Tongue (tissue), 2 donors: Measurements from ENCODE around the gene ZNRF1. TPM values are rescaled to one million over a fixed set of nuclear protein-coding genes. Genes with fewer than 3 reads are reported as not detected.
A peak's percentile ranks its signal among the peaks of the same experiment; 100 is the strongest.
"Not testable (repeated sequence)": the region's sequence is repeated elsewhere in the genome, so short reads cannot be mapped to it uniquely, and the experiment has no call there.

Experiments used
- DNase-seq: peaks from one replicate; pipeline ENCODE4 v3.0.0-alpha.2; 2015
- total RNA-seq: library from RNA; depleted of rRNA; stranded (reverse); fragments of >200 nt; gene quantifications from one replicate; pipeline ENCODE4 v1.2.3, GENCODE V29; 2014

Gene ZNRF1
- total RNA-seq, 1 donor from 2014 or later = 31.3 TPM

DNA sequence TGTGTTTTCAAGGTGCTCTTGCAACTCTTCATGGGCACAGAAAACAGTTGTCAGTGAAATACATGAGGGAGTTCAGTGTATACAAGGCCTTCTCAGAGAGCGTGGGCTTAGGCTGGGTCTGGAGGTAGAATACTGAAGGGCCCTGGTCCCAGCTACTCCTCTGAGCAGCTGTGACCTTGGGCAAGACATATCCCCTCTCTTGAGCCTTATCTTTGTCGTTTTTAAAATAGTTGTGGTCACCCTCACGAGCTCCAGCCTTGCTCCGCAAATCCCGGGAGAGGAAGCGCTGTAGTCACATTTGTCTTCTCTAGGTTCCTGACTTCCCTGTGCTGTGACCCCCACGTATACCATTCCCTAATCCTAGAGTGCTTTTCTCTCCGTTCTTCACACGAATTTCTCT, 3.6 kb downstream of the ZNRF1 start:
- DNase-seq = no peak

DNA sequence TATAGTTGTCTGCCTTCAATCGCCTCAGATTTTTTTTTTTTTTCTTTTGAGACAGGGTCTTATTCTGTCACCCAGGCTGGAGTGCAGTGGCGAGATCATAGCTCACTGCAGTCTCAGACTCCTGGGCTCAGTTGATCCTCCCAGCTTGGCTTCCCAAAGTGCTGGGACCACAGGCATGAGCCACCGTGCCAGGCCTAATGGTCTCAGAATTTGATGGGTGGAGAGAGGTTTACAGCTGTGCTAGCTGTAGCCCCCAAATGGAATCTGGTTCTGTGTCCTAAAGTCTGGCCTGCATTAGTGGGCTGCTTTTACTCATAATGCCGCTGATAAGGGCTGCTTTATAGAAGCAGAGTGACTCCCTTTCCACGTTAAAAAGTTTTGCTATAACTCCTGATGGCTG, 5.1 kb downstream of the ZNRF1 start:
- DNase-seq = no peak

DNA sequence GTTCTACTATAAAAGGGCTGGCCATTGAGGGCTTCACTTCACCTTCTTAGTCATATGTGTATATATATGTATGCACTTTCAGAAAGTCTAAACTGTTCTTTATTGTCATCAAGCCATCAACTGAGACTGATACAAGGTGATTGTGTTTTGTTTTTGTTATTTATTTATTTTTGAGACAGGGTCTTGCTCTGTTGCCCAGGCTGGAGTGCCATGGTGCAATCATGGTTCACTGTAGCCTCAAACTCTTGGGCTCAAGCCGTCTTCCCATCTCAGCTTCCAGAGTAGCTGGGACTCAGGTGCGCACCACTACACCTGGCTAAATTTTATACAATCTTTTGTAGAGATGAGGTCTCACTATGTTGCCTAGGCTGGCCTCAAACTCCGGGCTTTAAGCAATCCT, 5.6 kb downstream of the ZNRF1 start:
- DNase-seq = no peak

DNA sequence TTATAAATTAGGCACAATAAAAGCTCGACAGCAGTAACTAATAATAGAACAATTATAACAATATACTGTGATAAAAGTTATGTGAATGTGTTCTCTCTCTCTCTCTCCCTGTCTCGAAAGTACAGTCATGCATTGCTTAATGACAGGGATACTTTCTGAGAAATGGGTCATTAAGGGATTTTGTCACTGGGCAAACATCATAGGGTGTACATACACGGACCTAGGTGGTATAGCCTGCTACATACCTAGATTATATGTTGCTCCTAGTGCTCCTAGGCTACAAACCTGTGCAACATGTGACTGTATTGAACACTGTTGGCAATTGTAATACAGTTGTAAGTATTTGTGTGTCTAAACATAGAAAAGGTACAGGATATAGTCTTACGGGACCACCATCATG, 6.9 kb downstream of the ZNRF1 start:
- no peak for DNase-seq

DNA sequence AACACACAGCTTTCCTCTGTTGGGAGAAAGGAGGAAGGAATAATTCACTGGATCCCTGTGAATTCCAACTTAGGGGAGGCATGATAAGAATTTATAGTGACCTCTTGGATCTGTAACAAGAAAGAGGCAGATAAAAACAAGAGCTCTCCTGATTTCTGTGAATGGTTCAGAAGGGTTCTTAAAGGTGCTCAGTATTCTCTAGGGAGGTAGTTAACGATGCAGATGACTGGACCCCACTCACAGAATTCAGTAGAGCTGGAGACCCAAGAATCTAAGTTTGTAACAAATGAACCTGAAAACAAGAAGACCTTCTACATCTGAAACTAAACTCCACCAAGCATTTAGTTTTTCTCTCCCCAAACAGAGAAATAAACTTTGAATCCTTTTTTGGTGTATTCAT, 8.6 kb downstream of the ZNRF1 start:
- no peak for DNase-seq

DNA sequence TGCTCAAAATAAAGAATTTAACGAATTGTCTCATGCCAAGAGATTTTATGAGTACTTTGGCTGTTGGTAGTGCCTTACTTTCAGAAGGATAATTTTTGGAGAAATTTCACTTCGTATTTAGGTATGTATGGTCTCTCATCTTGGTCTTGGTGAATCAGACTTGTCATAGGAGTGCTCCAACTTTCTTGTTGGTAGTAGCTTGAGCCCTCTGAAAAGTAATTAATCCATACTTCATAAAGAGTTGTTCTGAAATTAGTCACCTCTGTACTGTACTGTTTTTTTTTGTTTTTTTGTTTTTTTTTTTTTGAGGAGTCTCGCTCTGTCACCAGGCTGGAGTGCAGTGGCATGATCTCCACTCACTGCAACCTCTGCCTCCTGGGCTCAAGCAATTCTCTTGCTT, 11.6 kb downstream of the ZNRF1 start:
- no peak for DNase-seq

DNA sequence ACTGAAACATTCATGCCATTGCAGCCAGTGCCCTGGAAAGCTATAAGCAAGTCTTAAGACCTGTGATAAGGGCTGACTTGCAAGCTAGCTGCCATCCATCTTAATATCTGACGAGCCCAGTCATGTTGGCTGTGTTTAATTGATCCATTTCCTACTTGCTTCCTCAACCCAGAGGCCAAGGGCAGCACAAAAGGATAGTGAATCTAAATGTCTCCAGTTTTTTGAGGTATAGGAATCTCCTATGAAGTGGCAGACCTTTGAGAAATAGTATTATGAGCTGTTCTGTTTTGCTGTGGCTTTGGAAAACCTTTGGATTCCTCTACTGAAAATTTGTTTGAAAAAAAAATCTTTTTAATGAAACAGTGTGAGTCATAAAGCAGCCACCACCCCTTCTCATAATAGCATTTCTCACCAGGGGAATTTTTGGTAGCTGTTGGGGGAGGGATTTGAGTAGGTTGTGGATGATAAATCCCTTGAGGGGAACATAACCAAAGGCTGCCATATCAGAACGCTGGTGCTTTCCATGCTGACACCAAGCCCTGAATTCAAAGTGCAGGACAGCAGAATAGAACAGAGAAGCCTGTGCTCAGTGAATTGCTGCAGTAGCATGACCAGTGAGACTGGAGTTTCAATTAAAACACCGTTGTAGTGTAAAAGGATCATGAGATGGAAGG, 12.9 kb downstream of the ZNRF1 start:
- DNase-seq = peak; percentile 10

DNA sequence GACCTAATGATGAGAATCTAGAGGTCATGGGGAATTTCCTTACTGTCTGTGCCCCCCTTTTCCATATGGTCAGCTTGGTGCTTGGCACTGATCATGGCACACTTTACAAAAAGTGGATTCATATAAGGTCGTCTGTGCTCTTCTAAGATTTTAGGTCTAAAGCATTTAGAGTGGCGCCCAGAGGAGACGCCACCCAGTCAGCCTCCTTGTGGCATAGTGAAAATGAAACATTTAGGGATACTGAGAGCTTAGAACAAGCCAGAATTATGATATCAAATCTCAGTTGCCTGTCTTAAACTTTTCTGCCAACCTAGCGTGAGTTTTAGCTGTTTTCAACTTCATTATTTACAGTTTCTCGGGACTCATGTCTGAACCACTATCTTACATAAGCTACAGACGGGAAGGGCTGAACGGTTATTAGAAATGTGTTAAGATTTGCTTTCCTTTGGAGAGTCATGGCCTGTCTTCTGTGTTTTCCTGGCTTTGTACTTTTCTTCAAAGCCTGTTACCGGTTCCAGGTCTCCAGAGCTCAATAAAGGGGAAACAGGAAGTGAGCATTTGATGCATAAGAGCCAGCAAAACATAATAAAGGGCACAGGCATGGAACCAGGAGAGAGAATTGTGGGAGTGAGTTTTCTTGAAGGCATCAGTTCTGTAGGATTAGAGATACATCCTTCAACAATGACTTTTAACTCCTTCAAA, 13.7 kb downstream of the ZNRF1 start:
- DNase-seq = no peak

DNA sequence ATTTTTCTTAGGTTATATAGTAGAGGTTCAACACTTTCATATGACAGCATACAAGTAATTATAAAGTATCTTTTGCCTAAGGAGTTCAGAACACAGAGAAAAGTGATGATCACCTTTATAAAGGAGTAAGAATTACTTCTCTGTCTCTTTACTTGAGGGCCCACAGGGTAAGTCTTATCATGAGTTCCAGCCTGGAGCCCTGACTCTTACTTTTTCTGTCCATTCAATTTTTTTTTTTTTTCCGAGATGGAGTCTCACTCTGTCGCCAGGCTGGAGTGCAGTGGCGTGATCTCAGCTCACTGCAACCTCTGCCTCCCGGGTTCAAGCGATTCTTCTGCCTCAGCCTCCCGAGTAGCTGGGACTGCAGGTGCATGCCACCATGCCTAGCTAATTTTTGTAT, 14.3 kb downstream of the ZNRF1 start:
- not testable (repeated sequence) for DNase-seq

DNA sequence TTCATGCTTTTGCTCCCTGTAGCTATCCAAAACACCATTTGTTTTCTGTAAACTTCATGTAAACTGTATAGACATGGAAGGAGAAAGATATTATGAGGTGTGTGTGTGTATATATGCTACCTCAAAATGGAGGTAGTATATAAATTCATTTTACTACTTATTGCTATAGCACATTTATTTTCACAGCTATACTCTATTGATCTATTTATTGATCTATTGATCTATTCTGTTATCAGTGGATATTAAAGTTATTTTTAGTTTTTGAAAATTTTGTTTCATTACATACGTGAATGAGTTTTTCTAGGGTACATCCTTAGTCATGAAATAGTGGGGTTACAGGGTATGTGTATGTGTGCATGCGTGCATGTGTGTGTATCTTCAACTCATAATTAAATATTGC, 15.5 kb downstream of the ZNRF1 start:
- no peak for DNase-seq

DNA sequence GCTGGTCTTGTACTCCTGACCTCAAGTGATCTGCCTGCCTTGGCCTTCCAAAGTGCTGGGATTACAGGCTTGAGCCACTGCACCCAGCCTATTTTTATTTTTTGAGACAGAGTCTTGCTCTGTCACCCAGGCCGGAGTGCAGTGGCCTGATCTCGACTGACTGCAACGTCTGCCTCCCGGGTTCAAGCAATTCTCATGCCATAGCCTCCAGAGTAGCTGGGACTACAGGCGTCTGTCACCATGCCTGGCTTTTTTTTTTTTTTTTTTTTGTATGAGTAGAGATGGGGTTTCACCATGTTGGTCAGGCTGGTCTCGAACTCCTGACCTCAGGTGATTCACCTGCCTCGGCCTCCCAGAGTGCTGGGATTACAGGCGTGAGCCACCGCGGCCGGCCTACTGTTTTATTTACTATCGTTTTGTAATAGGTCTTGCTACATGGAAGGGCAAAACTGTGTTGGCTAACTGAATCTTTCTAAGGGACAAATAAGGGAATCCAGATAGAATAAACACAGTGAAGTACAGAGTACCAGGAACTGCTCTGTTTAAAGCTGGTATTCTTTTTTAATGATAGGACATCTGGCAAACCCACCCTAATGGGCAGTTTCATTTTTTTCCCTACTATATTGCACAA, 17.7 kb downstream of the ZNRF1 start:
- not testable (repeated sequence) for DNase-seq

DNA sequence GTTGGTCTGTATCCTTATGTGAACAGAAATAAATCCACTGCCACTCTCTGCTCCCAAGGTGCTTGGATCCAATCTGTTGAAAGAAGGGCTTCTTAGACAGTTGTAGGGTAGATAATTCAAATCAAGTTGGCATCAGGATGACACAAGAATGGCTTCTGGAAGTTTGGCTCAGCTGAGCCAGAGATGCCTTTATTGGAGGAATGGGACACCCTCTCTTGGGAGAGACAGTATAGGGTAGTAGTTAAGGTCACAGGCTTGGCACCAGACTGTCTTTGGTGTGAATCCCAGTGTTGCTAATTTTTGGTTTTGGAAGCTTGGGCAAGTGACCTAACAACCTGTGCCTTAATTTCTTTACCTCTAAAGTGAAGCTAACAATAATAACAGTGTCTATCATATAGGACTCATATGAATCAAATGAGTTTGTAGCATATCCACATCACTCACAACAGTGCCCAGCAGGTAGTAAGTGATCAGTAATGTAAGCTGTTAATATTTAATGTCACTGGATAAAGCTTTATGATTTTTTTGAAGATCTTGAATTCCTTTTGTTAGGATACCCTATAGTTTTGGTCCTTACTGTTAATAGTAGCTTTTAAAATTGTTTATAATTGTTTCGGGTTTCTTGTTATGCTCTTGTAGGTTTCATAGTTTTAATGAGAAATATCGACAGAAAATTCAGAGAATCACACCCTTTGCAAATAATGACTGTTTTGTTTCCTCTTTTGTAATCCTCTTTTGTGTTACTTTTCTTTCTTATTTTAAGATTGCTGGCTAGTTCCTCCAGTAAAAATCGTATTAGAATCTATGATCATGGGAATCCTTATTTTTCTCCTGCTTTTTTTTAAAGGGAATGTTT, 19.1 kb downstream of the ZNRF1 start:
- DNase-seq = no peak

DNA sequence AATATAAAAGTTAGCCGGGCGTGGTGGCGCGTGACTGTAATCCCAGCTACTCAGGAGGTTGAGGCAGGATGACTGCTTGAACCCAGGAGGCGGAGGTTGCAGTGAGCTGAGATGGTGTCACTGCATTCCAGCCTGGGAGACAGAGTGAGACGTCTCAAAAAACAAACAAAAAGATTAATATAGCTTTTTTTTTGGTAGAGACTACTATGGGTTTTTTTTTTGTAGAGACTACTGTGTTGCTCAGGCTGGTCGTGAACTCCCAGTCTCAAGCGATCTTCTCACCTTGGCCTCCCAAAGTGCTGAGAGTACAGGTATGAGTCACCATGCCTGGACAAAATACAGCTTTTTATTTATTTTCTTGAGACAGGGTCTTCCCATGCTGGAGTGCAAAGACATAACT, 20.2 kb downstream of the ZNRF1 start:
- DNase-seq = no peak

DNA sequence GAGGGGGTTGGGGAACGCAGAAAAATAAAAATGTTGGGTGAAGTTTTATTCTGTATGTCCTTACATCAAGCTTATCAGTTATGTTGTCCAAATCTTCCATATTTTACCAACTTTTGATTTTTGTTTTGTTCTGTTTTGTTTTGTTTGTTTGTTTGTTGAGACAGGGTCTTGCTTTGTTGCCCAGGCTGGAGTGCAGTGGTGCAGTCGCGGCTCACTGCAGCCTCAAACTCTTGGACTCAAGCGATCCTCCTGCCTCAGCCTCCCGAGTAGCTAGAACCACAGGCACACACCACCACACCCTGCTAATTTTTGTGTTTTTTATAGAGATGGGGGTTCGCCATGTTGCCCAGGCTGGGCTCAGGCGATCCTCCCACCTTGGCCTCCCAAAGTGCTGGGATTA, 20.8 kb downstream of the ZNRF1 start:
- no peak for DNase-seq

DNA sequence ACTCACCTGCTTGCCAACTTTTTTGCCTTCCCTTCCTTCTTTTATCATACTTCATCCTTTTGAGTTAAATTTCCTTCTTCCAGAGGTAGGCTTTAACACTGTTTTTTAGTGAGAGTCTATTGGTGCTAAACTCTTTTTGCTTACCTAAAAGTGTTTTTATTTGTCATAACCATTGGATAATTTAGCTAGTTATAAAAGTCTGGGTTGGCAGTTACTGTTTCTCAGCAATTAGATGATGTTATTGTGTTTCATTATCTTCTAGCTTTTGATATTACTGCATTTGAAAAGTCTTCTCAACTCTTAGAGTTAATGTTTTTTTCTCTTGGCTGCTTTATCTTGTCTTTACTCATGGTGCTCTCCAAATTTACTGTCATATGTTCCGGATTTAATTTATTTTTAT, 22.6 kb downstream of the ZNRF1 start:
- DNase-seq = no peak

DNA sequence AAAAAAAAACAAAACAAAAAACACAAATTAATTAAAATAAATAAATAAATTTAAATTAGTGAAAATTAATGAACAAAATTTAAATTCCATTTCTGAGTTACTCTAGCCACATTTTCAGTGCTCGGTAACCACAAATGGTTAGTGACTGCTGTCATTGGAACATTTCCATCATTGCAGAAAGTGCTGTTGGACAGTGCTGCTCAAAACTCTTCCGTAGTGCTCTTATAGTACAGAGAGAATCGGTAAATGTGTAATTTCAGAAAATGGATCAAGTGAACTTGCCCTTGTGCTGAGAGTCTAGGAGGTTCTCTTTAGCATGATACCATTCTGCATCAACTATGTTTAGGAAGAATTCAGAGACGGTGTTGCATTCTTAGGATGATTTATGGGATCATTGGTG, 23.7 kb downstream of the ZNRF1 start:
- DNase-seq = no peak

DNA sequence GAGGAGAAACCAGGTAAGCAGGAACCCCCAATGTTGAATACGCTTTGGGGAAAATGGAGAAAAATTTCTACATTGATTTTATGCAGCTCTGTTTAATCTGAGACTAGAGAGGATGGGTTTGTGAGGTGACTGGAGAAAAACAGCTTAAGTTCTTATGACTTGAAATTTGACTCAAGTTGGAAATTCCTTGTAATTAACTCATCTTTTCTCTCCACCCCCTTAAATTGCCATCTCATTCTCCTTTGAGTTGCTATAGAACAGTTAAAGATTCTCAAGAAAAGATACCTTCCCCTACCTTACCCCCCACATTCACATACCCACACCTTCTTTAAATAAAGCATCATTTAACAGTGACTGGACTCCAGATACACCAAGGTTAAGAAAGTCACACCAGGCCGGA, 24.2 kb downstream of the ZNRF1 start:
- no peak for DNase-seq

DNA sequence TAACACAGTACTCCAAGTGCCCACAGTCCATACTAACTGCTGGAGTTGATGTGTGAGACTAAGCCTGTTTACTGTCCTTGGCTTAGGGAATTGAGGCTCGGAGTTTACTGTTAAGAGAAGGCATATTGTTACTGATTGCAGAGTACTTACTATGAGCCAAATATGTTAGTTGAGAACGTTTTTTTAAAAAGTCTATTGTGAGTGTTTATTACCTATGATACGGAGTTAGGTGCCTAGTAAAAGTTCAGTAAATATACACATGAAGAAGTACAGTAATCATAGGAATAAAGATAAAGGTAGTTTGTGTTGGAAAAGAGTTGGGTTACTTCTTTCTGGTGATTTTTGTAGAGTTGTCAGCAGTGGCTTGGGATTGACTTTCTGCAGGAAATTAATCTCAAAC, 25.4 kb downstream of the ZNRF1 start:
- no peak for DNase-seq

DNA sequence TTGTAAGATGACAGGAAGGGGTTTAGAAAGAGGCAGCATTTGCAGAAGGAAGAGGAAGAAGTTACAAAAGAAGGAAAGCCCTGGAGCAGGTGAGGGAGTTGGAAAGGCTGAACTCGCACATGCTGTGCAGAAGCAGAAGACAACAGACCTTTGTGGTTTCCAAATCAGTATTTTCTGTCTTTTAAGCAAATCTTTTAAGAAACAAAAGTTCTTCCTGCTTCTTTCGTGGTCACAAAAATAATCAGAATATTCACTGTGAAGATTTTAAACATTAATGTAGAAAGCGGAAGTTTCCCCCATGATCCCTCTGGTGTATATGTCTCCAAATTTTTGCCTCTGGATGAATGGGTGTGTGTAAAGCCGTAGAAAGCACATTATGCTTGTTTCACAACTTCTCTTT, 25.8 kb downstream of the ZNRF1 start:
- DNase-seq = no peak

DNA sequence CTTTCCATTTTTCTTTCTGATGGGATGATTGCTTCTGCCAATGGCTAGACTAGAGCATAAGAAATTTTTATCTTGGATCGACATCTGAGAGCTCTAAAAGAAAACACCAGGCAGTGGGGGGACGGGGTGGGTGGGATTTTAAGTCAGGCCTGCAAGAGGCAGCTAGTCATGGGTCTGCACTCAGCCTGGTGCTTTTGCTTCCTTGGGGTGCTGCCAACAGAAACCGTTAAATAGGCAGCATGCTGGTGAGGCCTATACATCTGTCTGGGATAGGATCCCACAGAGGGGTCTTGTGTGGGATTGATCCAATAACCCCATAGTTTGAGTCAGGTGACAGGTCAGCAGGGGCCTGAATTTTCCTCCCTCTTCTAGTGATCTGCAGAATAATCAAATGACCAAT, 26.9 kb downstream of the ZNRF1 start:
- peak; percentile 52 for DNase-seq

DNA sequence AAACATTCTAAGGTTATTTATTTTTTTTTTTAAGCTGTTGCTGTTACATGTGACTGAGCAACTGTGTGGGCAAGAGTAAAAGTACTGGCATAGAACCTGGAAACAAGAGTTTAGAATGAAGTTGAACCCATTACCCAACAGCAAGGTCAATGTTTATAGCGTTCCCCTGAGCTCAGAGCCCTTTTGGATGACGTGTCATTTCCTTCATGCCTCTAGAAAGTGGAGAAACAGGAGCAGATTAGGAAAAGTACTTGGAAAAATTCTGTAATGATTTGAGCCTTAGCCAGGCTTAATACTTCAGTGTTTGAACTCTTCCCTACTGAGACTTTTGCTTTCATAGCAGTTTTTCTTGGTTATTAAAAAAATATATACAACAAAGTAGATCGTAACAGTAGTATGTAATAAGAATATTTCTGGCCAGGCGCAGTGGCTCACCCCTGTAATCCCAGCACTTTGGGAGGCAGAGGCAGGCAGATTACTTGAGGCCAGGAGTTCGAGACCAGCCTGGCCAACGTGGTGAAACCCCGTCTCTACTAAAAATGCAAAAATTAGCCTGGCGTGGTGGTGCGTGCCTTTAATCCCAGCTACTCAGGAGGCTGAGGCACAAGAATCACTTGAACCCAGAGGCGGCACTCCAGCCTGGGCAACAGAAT, 27.5 kb downstream of the ZNRF1 start:
- peak; percentile 76 for DNase-seq

DNA sequence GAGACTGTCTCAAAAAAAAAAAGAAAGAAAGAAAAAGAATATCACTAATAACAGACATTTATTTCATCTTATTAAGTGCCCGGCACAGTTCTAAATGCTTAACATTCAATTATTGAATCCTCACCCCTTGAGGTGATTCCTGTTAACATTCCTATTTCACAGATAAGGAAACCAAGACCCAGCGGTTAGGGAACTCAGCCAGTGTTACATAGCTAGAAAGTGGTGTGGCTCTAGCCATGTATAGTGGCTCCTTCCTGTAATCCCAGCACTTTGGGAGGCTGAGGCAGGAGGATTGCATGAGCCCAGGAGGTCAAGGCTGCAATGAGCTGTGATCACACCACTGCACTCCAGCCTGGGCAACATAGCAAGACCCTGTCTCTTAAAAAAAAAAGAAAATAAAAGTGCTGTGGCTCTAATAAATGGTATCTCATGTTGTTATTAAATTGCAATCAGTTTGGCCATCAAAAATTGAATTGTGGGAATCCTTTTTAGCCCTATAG, 28.1 kb downstream of the ZNRF1 start:
- no peak for DNase-seq
